HepG2 (cell line): ENCODE results near the gene HILPDA. TPM values are rescaled to one million over a fixed set of nuclear protein-coding genes. Genes with fewer than 3 reads are reported as not detected.

Source experiments
- ATAC-seq: fragments of 200-7000 bp; cut with Tn5 transposase; 3 replicates; pipeline ENCODE4 v1.9.1; 2020; ENCODE audit warnings: mild to moderate bottlenecking, moderate library complexity
- BruUV-seq: library from RNA; stranded (reverse); fragments of 400-500 nt; replicated peaks from 2 replicates; lab custom pipeline; 2021; lab: Mats Ljungman, UMichigan
- CTCF ChIA-PET: fragments of 300-600 bp; formaldehyde crosslinking; extraction: SDS; loops from one replicate; lab custom pipeline; 2021; ENCODE audit warnings: low total read pairs, inconsistent platforms, low intra/inter-chr PET ratio; lab: Yijun Ruan, JAX
- POLR2A ChIA-PET: fragments of 350-600 bp; sonication (Branson Sonifier 250); formaldehyde crosslinking; loops from one replicate; lab custom pipeline; 2020; ENCODE audit warnings: antibody characterized with exemption, inconsistent platforms; lab: Yijun Ruan, JAX
- DNase-seq: peaks from one replicate; pipeline ENCODE4 v3.0.0-alpha.2; 2015; ENCODE audit warnings: low spot score
- FAIRE-seq: peaks from 3 replicates; lab custom pipeline; 2011; peaks lifted over from hg19 to GRCh38; lab: Jason Lieb, UNC
- H2AFZ ChIP-seq: one replicate; pipeline ENCODE4 v1.6.1; 2011; ENCODE audit warnings: low read length, inconsistent platforms
- H3K27ac ChIP-seq: fragments of 300-600 bp; 3 replicates; pipeline ENCODE4 v1.8.0; 2011; ENCODE audit warnings: mixed run types, mild to moderate bottlenecking, mixed read lengths, low read length, inconsistent platforms; ENCODE audit not compliant: insufficient read depth; ENCODE audit errors: extremely low read length
- H3K27me3 ChIP-seq, 2 experiments: fragments of 200-600 bp in 1 of 2; 2 replicates in 1 of 2; 3 replicates in 1 of 2; pipeline versions ENCODE4 v1.6.0 to v1.8.0; 2011; ENCODE audit warnings: low read length in 2 of 2, mild to moderate bottlenecking in 2 of 2, moderate library complexity in 2 of 2, inconsistent platforms in 1 of 2; ENCODE audit not compliant: insufficient read depth in 2 of 2, control insufficient read depth in 1 of 2
- H3K36me3 ChIP-seq, 2 experiments: fragments of 200-600 bp in 1 of 2; replicated peaks in 1 of 2; 2 replicates in 1 of 2; 3 replicates in 1 of 2; pipeline versions ENCODE4 v1.5.1 to v1.8.0; 2011; ENCODE audit warnings: low read length in 2 of 2, inconsistent platforms in 1 of 2; ENCODE audit not compliant: insufficient read depth in 2 of 2, control insufficient read depth in 1 of 2
- H3K4me1 ChIP-seq: 2 replicates; pipeline ENCODE4 v1.5.1; 2012; ENCODE audit warnings: low read length, inconsistent platforms; ENCODE audit not compliant: insufficient read depth
- H3K4me2 ChIP-seq: 2 replicates; pipeline ENCODE4 v1.6.0; 2011; ENCODE audit warnings: low read depth, low read length, inconsistent platforms
- H3K4me3 ChIP-seq, 3 experiments: fragments of 200-600 bp in 1 of 3; sonication (generic), shearing (Covaris generic) in 1 of 3; replicated peaks in 1 of 3; 2 replicates each; pipeline ENCODE4 v1.5.1; 2011 to 2016; ENCODE audit warnings: low read length in 3 of 3, inconsistent platforms in 2 of 3, low read depth in 2 of 3, mild to moderate bottlenecking in 2 of 3, control low read depth in 1 of 3, mixed read lengths in 1 of 3; ENCODE audit not compliant: insufficient read depth in 1 of 3
- H3K79me2 ChIP-seq: one replicate; pipeline ENCODE4 v1.6.1; 2011; ENCODE audit warnings: low read length, inconsistent platforms; ENCODE audit not compliant: insufficient read depth
- H3K9ac ChIP-seq: 2 replicates; pipeline ENCODE4 v1.6.0; 2011; ENCODE audit warnings: mild to moderate bottlenecking, low read depth, low read length, inconsistent platforms; ENCODE audit not compliant: insufficient read depth
- H3K9me3 ChIP-seq: 2 replicates; pipeline ENCODE4 v1.5.1; 2012; ENCODE audit warnings: mild to moderate bottlenecking, low read length
- H4K20me1 ChIP-seq: 2 replicates; pipeline ENCODE4 v1.6.0; 2011; ENCODE audit warnings: inconsistent platforms, mild to moderate bottlenecking, low read length, moderate library complexity; ENCODE audit not compliant: insufficient read depth
- CEBPB ChIP-seq: IDR thresholded peaks from 2 replicates; pipeline ENCODE4 v1.6.1; 2011; ENCODE audit warnings: low read depth, low read length, improper control_type of control experiment, borderline replicate concordance
- HNRNPLL ChIP-seq: fragments of 200-400 bp; formaldehyde crosslinking; IDR thresholded peaks from 2 replicates; pipeline ENCODE4 v1.6.1; 2017; ENCODE audit warnings: mild to moderate bottlenecking, low read depth, low read length; ENCODE audit not compliant: poor library complexity, severe bottlenecking
- NRL ChIP-seq: sonication (generic); formaldehyde crosslinking; IDR thresholded peaks from 2 replicates; pipeline ENCODE4 v1.5.0; 2020; ENCODE audit warnings: missing genetic modification reagents, mild to moderate bottlenecking, moderate library complexity, borderline replicate concordance
- RXRB ChIP-seq: IDR thresholded peaks from 2 replicates; pipeline ENCODE4 v1.6.1; 2016; ENCODE audit warnings: borderline replicate concordance, missing genetic modification reagents, missing compliant biosample characterization
- SALL1 ChIP-seq: sonication (generic); formaldehyde crosslinking; IDR thresholded peaks from 2 replicates; pipeline ENCODE4 v1.8.0; 2022; ENCODE audit warnings: mild to moderate bottlenecking, missing genetic modification reagents
- TBX2 ChIP-seq: sonication (generic); formaldehyde crosslinking; IDR thresholded peaks from 2 replicates; pipeline ENCODE4 v1.5.0; 2020; ENCODE audit warnings: missing genetic modification reagents, mild to moderate bottlenecking, borderline replicate concordance
- ZBTB38 ChIP-seq: sonication (generic); formaldehyde crosslinking; IDR thresholded peaks from 2 replicates; pipeline ENCODE4 v1.5.1; 2020; ENCODE audit warnings: mild to moderate bottlenecking, missing genetic modification reagents
- ZBTB8A ChIP-seq: sonication (generic); formaldehyde crosslinking; IDR thresholded peaks from 2 replicates; pipeline ENCODE4 v1.4.0; 2020; ENCODE audit warnings: mild to moderate bottlenecking, low read depth, missing genetic modification reagents, borderline replicate concordance
- ZNF550 ChIP-seq: sonication (generic); formaldehyde crosslinking; IDR thresholded peaks from 2 replicates; pipeline ENCODE4 v1.4.0; 2020; ENCODE audit warnings: mild to moderate bottlenecking, missing genetic modification reagents, borderline replicate concordance
- ZNF552 ChIP-seq: sonication (generic); formaldehyde crosslinking; IDR thresholded peaks from 2 replicates; pipeline ENCODE4 v1.9.0; 2022; ENCODE audit warnings: missing genetic modification reagents, mild to moderate bottlenecking, borderline replicate concordance
- ZNF761 ChIP-seq: sonication (generic); formaldehyde crosslinking; conservative IDR thresholded peaks from 2 replicates; pipeline ENCODE4 v1.4.0; 2020; ENCODE audit warnings: mild to moderate bottlenecking, missing genetic modification reagents
- WGBS: methylation state at CpG from one replicate; pipeline ENCODE4 v1.1.6; 2017; ENCODE audit warnings: low lambda C conversion rate; 5-methylcytosine and 5-hydroxymethylcytosine counted together
- in situ Hi-C: cut with HindIII; loops from 2 replicates; pipeline ENCODE4 v1.10.0; 2017; ENCODE audit warnings: low pct_unique_long_range_greater_than_20kb; ENCODE audit not compliant: extremely low pct_ligation_motif_present
- intact Hi-C: fragments of 100-400 bp; cut with micrococcal nuclease; formaldehyde crosslinking; loops from one replicate; pipeline ENCODE4 v1.10.0; 2022; ENCODE audit not compliant: unreplicated experiment
- polyA plus RNA-seq, 8 experiments: library from polyadenylated mRNA; depleted of rRNA in 3 of 8; stranded (reverse) in 7 of 8; unstranded in 1 of 8; fragments of >200 nt; fragmentation: Illumina TruSeq in 4 of 8; extraction: Trizol in 4 of 8; gene quantifications; 2 replicates each; pipeline versions ENCODE4 v1.2.1 to v1.2.3, GENCODE V29; 2011 to 2016; ENCODE audit warnings: low read depth in 4 of 8, missing spikeins in 1 of 8, mixed read lengths in 1 of 8; ENCODE audit not compliant: insufficient read depth in 1 of 8
- total RNA-seq, 5 experiments: library from RNA; depleted of rRNA; stranded (reverse); fragments of >200 nt; fragmentation: Illumina TruSeq; extraction: Trizol; gene quantifications; 2 replicates each; pipeline ENCODE4 v1.2.3, GENCODE V29; 2016; ENCODE audit warnings: low read depth in 1 of 5
- TF ChIP-seq, protein P1 (sequence below): sonication (generic); formaldehyde crosslinking; IDR thresholded peaks from 2 replicates; pipeline ENCODE4 v1.5.1; 2020; ENCODE audit warnings: mild to moderate bottlenecking, missing genetic modification reagents, moderate library complexity

Gene HILPDA
- total and polyA plus RNA-seq, 2 of the 13 experiments (the other 11 are each of a cell fraction or from before 2014, with no cell fraction given): 11.1 to 44.0 TPM

DNA sequence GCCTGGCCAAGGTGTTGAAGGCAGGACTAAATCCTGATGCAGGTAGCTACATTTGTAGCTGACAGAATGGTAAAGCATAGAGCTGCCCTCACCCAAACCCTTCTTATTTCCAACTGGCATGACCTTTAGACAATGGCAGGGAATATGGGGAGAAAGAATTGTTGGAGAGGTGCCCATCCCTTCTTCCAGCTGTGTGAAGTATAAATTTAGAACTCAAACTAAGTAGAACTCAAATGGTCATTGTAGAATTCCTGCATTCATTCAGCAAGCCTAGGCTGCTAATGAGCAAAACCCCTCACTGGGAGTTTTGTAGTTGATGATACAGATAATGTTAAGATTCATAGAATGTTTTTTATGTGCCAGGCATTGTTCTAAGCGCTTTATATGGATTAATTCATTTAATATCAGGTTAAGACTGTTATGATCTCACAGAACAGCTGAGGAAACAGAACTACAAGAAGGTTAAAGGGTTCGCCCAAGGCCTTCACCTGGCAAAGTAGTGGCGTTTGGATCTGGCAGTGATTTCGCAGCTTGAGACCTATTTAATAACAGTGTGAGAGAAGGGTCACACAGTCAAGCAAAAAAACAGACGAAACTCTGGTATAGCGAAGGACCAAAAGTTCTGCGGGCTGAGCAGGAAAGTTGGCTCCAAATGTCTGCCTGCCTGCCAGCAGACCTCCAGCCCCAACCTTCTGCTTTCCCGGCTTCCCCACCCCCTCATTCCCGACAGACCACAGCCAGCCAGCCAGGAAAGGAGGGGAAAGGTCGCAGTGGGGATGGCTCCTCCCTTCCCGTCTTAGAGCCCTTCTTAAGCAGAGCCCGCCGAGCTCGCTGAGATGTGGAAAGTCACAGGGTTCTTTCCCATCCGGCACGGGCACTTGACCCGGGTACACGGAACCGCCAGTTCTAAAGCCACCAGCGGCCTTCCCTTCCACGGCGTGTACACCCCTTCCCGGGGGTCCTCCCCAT is 1.6 kb upstream of the HILPDA start:
- in situ Hi-C loops: no loop called here
- Histone ChIP-seq H3K9ac (no peak overlapping the region), H3K4me1 (peaks cover 62% of the 10 kb centered on the region), H3K79me2 (peaks cover 15% of the 10 kb centered on the region), H3K27me3 (peaks cover 0 to 3% of the 10 kb centered on the region in 2 experiments; a peak in 1 of 5 replicates), H3K27ac (no peak overlapping the region), H3K36me3 (no peaks in the 10 kb centered on the region), H4K20me1 (no peaks in the 10 kb centered on the region), H3K9me3 (no peaks in the 10 kb centered on the region), H3K4me3 (peak overlapping the region in 1 of 3 experiments; percentile 96; a peak in 1 of 6 replicates), H2AFZ (no peak overlapping the region), H3K4me2 (peak overlapping the region; percentile 91)
- no peak for DNase-seq
- no TSS peak for BruUV-seq
- 79% methylated on average over 23 of the region's 23 CpGs for WGBS
- ChIA-PET POLR2A (interaction anchor here (1.0 to 4.1 kb wide), 3 partner anchors 12 to 19 kb away, joined by 3 to 54 read pairs (median 3); no protein-coding TSS in a partner anchor), CTCF (interaction anchor here (2.1 kb wide), 1 partner anchor 27 kb away, joined by 6 read pairs; no protein-coding TSS in a partner anchor)
- FAIRE-seq: no peak
- no peak for ATAC-seq
- intact Hi-C loops: no loop called here
- no peak for TF ChIP-seq ZNF550 (CRISPR knock-in tag)
- TF ChIP-seq NRL (CRISPR knock-in tag): peak; percentile 38; the same call in 1 of the 2 replicates
- no peak for TF ChIP-seq ZNF552
- TF ChIP-seq, protein P1, sequence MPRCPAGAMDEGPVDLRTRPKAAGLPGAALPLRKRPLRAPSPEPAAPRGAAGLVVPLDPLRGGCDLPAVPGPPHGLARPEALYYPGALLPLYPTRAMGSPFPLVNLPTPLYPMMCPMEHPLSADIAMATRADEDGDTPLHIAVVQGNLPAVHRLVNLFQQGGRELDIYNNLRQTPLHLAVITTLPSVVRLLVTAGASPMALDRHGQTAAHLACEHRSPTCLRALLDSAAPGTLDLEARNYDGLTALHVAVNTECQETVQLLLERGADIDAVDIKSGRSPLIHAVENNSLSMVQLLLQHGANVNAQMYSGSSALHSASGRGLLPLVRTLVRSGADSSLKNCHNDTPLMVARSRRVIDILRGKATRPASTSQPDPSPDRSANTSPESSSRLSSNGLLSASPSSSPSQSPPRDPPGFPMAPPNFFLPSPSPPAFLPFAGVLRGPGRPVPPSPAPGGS (CRISPR knock-in tag): peak; percentile 31; the same call in 1 of the 2 replicates
- TF ChIP-seq SALL1 (CRISPR knock-in tag): 0 out of 2 replicates have a peak, but pooled peaks have one; percentile 16
- no peak for TF ChIP-seq CEBPB
- peak; percentile 99 for TF ChIP-seq ZBTB38
- peak; percentile 22 for TF ChIP-seq HNRNPLL
- no peak for TF ChIP-seq ZNF761 (CRISPR knock-in tag)
- no peak for TF ChIP-seq TBX2 (CRISPR knock-in tag)
- no peak for TF ChIP-seq ZBTB8A (CRISPR knock-in tag)
- peak; percentile 81 for TF ChIP-seq RXRB (CRISPR knock-in tag)
